SW480 (cell line): Measurements from ENCODE around the gene SLC7A6.

Experiments
- DNase-seq: peaks from one replicate; pipeline ENCODE4 v3.0.0-alpha.2; 2016; ENCODE audit warnings: low spot score

SLC7A6 gene

GRCh38 chr16:68235108-68235886, 29.0 kb upstream of the SLC7A6 start:
- DNase-seq: peak; percentile 63

GRCh38 chr16:68235887-68236136, 28.5 kb upstream of the SLC7A6 start, which contains the start of gene ESRP2:
Gene ESRP2 (minus strand): TSS chr16:68236127. CDS start chr16:68236045, 82 bp downstream.
- DNase-seq: no peak

GRCh38 chr16:68236137-68236825, 28.0 kb upstream of the SLC7A6 start:
- peak; percentile 87 for DNase-seq

GRCh38 chr16:68236826-68237242, 27.5 kb upstream of the SLC7A6 start:
- DNase-seq: peak; percentile 35

- peak; percentile 98 for DNase-seq
These were observed 26.9 kb upstream of the SLC7A6 start for GRCh38 chr16:68237243-68238028.

GRCh38 chr16:68238029-68238345, 26.3 kb upstream of the SLC7A6 start:
- no peak for DNase-seq

- no peak for DNase-seq
These were observed 22.2 kb upstream of the SLC7A6 start for GRCh38 chr16:68242085-68242484.

GRCh38 chr16:68242926-68243858, 21.1 kb upstream of the SLC7A6 start:
- DNase-seq: no peak

GRCh38 chr16:68244481-68244902, 19.8 kb upstream of the SLC7A6 start:
- DNase-seq: no peak

GRCh38 chr16:68244903-68245853, 19.1 kb upstream of the SLC7A6 start, which contains the start of gene PLA2G15:
Gene PLA2G15 (plus strand): TSS chr16:68245373. CDS start chr16:68245427, 54 bp downstream.
- DNase-seq: peak; percentile 82

- no peak for DNase-seq
These were observed 18.2 kb upstream of the SLC7A6 start for GRCh38 chr16:68246121-68246520.

GRCh38 chr16:68246666-68247065, 17.7 kb upstream of the SLC7A6 start:
- DNase-seq: no peak

GRCh38 chr16:68247400-68247799, 16.9 kb upstream of the SLC7A6 start:
- no peak for DNase-seq

GRCh38 chr16:68247932-68248331, 16.4 kb upstream of the SLC7A6 start:
- DNase-seq: no peak

GRCh38 chr16:68249371-68249770, 15.0 kb upstream of the SLC7A6 start:
- no peak for DNase-seq

- DNase-seq: no peak
These were observed 13.4 kb upstream of the SLC7A6 start for GRCh38 chr16:68250951-68251350.

- DNase-seq: no peak
These were observed 12.5 kb upstream of the SLC7A6 start for GRCh38 chr16:68251832-68252231.

GRCh38 chr16:68252383-68252782, 11.9 kb upstream of the SLC7A6 start:
- no peak for DNase-seq

GRCh38 chr16:68253721-68254120, 10.6 kb upstream of the SLC7A6 start:
- DNase-seq: no peak

GRCh38 chr16:68255712-68256111, 8.6 kb upstream of the SLC7A6 start:
- DNase-seq: no peak
